WI38 (cell line): Measurements from ENCODE around the gene PREB.

Experiments used
- H3K4me3 ChIP-seq: 2 replicates; pipeline ENCODE4 v1.5.1; 2011; ENCODE audit warnings: low read depth, mild to moderate bottlenecking, control low read depth, low read length
- CTCF ChIP-seq: IDR thresholded peaks from 2 replicates; pipeline ENCODE4 v1.5.1; 2012; ENCODE audit warnings: low read depth, mild to moderate bottlenecking, control low read depth, low read length

Gene PREB

GRCh38 chr2:27109083-27109482 lies 25.4 kb downstream of the PREB start:
- TF ChIP-seq CTCF = no peak
- no peak overlapping the region for H3K4me3 ChIP-seq

- no peak overlapping the region for H3K4me3 ChIP-seq
- TF ChIP-seq CTCF = no peak
These were observed 26.2 kb downstream of the PREB start for GRCh38 chr2:27108221-27108620.

- no peak for TF ChIP-seq CTCF
- H3K4me3 ChIP-seq = no peak overlapping the region
These were observed 28.5 kb downstream of the PREB start for GRCh38 chr2:27105981-27106380.

GRCh38 chr2:27102329-27102728 lies 32.1 kb downstream of the PREB start:
- TF ChIP-seq CTCF = no peak
- no peak overlapping the region for H3K4me3 ChIP-seq

- H3K4me3 ChIP-seq = no peak overlapping the region
- no peak for TF ChIP-seq CTCF
These were observed 34.4 kb downstream of the PREB start for GRCh38 chr2:27100036-27100435.

- no peak overlapping the region for H3K4me3 ChIP-seq
- no peak for TF ChIP-seq CTCF
These were observed 35.0 kb downstream of the PREB start for GRCh38 chr2:27099334-27099955.

GRCh38 chr2:27097341-27097740 lies 37.1 kb downstream of the PREB start:
- TF ChIP-seq CTCF = no peak
- no peak overlapping the region for H3K4me3 ChIP-seq
